NOMO-1 treated with DMSO at 0.1 percent for 48 hours (cell line): ENCODE data around the gene CYP2R1.
A peak's percentile ranks its signal among the peaks of the same experiment; 100 is the strongest.

Source experiments
- DNase-seq: peaks from one replicate; lab custom pipeline; 2025; ENCODE audit not compliant: unreplicated experiment; lab: John Stamatoyannopoulos, UW

CYP2R1 gene

GRCh38 chr11:14892036-14892556 is at the start of gene CYP2R1:
CYP2R1 (minus strand) TSS chr11:14892231; CDS start chr11:14892205, 26 bp downstream.
- peak; percentile 96 for DNase-seq

GRCh38 chr11:14938936-14939335 is 46.9 kb upstream of the CYP2R1 start:
- DNase-seq = no peak

GRCh38 chr11:14934641-14935351 is 42.8 kb upstream of the CYP2R1 start:
- DNase-seq = no peak

GRCh38 chr11:14932447-14932846 is 40.4 kb upstream of the CYP2R1 start:
- no peak for DNase-seq

- no peak for DNase-seq
Observed at GRCh38 chr11:14930369-14930768, 38.3 kb upstream of the CYP2R1 start.

GRCh38 chr11:14927146-14927545 is 35.1 kb upstream of the CYP2R1 start:
- DNase-seq = no peak

- DNase-seq = no peak
Observed at GRCh38 chr11:14924318-14924717, 32.3 kb upstream of the CYP2R1 start.

- no peak for DNase-seq
Observed at GRCh38 chr11:14916403-14916802, 24.4 kb upstream of the CYP2R1 start.

GRCh38 chr11:14914536-14914935 is 22.5 kb upstream of the CYP2R1 start:
- no peak for DNase-seq

- DNase-seq = peak; percentile 52
Observed at GRCh38 chr11:14908214-14908880, 16.3 kb upstream of the CYP2R1 start.

GRCh38 chr11:14907411-14908213 is 15.6 kb upstream of the CYP2R1 start:
- peak; percentile 22 for DNase-seq

- DNase-seq = no peak
Observed at GRCh38 chr11:14906993-14907392, 15.0 kb upstream of the CYP2R1 start.

GRCh38 chr11:14906578-14906977 is 14.5 kb upstream of the CYP2R1 start:
- no peak for DNase-seq

GRCh38 chr11:14905104-14906033 is 13.3 kb upstream of the CYP2R1 start:
- peak; percentile 56 for DNase-seq

- DNase-seq = peak; percentile 24
Observed at GRCh38 chr11:14904745-14905103, 12.7 kb upstream of the CYP2R1 start.

- DNase-seq = no peak
Observed at GRCh38 chr11:14902650-14903350, 10.8 kb upstream of the CYP2R1 start.

GRCh38 chr11:14898906-14899305 is 6.9 kb upstream of the CYP2R1 start:
- no peak for DNase-seq

GRCh38 chr11:14898355-14898754 is 6.3 kb upstream of the CYP2R1 start:
- DNase-seq = no peak

- peak; percentile 89 for DNase-seq
Observed at GRCh38 chr11:14894657-14895598, 2.9 kb upstream of the CYP2R1 start.
